Lower leg skin (tissue), 4 donors: Measurements from ENCODE around the gene SLC37A2. TPM values are rescaled to one million over a fixed set of nuclear protein-coding genes. Genes with fewer than 3 reads are reported as not detected.

Experiments used
- DNase-seq, 2 donors: peaks; one replicate each; pipeline ENCODE4 v3.0.0-alpha.2; 2019; ENCODE audit warnings: low spot score in 2 of 2
- H3K4me3 ChIP-seq: fragments of 200-600 bp; sonication (generic); 2 replicates; pipeline ENCODE4 v1.5.1; 2017; ENCODE audit warnings: mild to moderate bottlenecking, low read depth; ENCODE audit not compliant: poor library complexity, severe bottlenecking
- POLR2A ChIP-seq, 2 donors: fragments of 450-650 bp; IDR thresholded peaks; one replicate each; pipeline ENCODE4 v1.6.1; 2016 to 2017; ENCODE audit warnings: antibody characterized with exemption in 2 of 2, mild to moderate bottlenecking in 1 of 2, moderate library complexity in 1 of 2
- WGBS, 2 donors: methylation state at CpG; one replicate each; pipeline ENCODE4 v1.1.5; 2018; 5-methylcytosine and 5-hydroxymethylcytosine counted together
- intact Hi-C: fragments of 100-400 bp; cut with DNase I; formaldehyde crosslinking; loops from one replicate; pipeline ENCODE4 v1.15.0; 2023; ENCODE audit warnings: low total_unique reads
- total RNA-seq, 4 donors: library from RNA; depleted of rRNA; stranded (reverse); fragments of >200 nt; gene quantifications; one replicate each; pipeline ENCODE4 v1.1.0, GENCODE V29; 2016
- TF ChIP-seq, protein P1 (sequence below), 3 donors: fragments of 450-650 bp; IDR thresholded peaks; one replicate each; pipeline ENCODE4 v1.5.1; 2016; ENCODE audit warnings: antibody characterized with exemption in 3 of 3, mild to moderate bottlenecking in 3 of 3, moderate library complexity in 2 of 3

The SLC37A2 gene
- total RNA-seq, 4 donors from 2014 or later = 137 to 334 (median 238) TPM

DNA sequence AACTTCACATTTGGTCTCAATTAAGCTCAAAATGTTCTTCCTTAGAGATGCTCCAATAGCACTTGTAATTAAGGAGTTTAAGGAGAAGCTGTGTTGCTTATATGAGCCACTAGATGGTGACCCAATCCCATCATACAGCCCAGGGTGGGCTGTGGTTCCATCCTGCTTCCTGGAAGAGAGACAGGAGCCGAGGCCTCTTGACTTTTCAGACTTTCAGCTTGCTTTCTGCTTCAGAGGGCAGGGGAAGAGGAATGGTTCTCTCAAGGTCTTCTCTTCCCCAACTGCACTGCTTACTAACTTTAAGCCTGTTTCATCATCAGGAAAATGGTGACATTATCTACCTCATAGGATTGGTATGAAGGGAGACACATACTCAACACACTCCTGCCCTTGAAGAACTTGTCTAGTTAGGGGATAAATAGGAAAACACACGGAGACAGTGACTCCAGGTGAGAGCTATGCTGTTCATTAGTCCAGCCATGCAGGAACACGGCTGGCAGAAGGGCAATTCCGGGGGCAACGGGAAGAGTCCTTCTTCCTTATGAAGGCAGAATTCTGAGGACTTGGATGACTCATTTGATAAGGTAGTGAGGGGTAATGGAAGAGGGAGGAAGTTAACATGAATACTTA lies 28.3 kb downstream of the SLC37A2 start:
- no peak overlapping the region for H3K4me3 ChIP-seq
- DNase-seq = peak in 1 of 2 donors; percentile 50
- intact Hi-C loops = no loop called here
- TF ChIP-seq POLR2A (IDR thresholded peaks at IDR 0.05) = no peak
- TF ChIP-seq, protein P1, sequence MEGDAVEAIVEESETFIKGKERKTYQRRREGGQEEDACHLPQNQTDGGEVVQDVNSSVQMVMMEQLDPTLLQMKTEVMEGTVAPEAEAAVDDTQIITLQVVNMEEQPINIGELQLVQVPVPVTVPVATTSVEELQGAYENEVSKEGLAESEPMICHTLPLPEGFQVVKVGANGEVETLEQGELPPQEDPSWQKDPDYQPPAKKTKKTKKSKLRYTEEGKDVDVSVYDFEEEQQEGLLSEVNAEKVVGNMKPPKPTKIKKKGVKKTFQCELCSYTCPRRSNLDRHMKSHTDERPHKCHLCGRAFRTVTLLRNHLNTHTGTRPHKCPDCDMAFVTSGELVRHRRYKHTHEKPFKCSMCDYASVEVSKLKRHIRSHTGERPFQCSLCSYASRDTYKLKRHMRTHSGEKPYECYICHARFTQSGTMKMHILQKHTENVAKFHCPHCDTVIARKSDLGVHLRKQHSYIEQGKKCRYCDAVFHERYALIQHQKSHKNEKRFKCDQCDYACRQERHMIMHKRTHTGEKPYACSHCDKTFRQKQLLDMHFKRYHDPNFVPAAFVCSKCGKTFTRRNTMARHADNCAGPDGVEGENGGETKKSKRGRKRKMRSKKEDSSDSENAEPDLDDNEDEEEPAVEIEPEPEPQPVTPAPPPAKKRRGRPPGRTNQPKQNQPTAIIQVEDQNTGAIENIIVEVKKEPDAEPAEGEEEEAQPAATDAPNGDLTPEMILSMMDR (IDR thresholded peaks at IDR 0.05) = no peak
- 57 to 61% methylated on average over 5 of the region's 5 CpGs for WGBS, 2 donors

DNA sequence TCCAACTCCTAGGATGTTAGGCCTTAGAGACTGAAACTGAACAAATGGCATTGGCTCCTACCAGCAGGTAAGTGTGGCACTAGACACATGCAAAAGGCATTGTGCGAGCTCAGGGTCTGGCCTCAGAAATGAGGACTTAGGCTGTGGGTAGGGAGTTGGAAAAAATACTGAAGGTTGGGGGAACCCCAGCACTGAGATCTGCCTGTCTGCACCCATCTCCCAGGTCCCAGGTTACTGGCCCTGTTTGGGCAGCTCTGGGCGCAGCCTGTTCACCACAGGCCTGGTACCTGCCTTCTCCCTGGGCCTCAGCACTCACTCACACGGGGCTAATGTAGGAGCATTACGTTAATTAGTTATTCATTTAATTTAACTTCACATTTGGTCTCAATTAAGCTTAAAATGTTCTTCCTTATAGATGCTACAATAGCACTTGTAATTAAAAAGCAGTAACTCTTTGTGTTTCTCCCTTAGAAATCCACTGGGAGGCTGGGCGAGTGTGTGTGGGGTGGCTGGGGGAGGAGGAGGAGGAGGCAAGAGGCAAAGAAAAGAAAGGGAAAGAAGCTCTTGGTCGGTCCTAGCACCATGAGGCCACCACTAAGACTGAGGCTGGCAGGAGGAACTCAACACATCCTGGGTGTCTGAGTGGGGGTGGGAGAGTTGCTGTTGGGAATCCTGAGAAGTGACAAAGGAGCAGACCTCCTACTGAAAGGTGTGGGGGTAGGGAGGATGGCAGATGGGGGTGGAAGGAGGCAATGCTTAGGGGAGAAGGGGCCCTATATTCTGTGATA lies 29.0 kb downstream of the SLC37A2 start:
- intact Hi-C loops = no loop called here
- DNase-seq = peak in 1 of 2 donors; percentile 70
- 83 to 89% methylated on average over 6 of the region's 6 CpGs for WGBS, 2 donors
- no peak overlapping the region for H3K4me3 ChIP-seq
- TF ChIP-seq POLR2A (IDR thresholded peaks at IDR 0.05) = no peak
- TF ChIP-seq, protein P1 (IDR thresholded peaks at IDR 0.05) = no peak

DNA sequence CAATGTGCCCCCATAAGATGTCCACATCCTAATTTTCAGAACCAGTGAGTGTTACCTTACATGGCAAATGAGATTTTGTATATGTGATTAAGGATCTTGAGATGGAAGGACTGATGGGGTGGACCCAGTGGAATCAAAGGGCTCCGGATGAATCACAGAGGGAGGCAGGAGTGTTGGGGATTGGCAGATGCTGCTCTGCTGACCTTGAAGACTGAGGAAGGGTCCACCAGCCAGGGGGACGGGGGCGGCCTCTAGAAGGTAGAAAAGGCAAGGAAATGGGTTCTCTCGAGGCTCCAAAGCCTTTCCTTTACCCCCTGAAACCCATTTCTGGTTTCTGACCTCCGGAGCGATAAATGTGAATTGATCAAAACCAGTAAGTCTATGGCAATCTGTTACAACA lies 29.6 kb downstream of the SLC37A2 start:
- 91 to 94% methylated on average over 6 of the region's 6 CpGs for WGBS, 2 donors
- TF ChIP-seq, protein P1 (IDR thresholded peaks at IDR 0.05) = no peak
- no peak for TF ChIP-seq POLR2A (IDR thresholded peaks at IDR 0.05)
- H3K4me3 ChIP-seq = no peak overlapping the region
- intact Hi-C loops = no loop called here
- no peak for DNase-seq

DNA sequence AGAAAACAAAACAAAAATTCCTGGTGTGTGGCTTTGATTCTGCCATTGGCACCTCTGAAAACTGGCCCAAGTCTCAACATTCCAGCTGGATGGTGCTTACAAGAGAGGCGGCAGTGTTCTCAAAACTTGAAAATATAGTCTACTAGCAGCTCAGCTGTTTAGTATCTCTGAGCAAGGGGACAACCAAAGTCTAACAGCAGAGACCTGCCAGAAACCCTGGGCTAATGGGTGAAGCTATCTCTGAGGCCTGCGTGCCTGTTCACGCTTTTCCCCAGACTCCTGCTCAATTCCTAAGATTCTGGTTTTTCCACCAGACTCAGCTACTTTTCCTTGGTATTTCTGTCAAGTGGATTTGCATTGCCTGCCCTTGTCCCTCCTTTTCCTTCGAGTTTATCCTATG lies 30.4 kb downstream of the SLC37A2 start:
- WGBS, 2 donors = 66 to 70% methylated on average over 4 of the region's 4 CpGs
- no peak for DNase-seq
- H3K4me3 ChIP-seq = no peak overlapping the region
- TF ChIP-seq, protein P1 (IDR thresholded peaks at IDR 0.05) = no peak
- TF ChIP-seq POLR2A (IDR thresholded peaks at IDR 0.05) = no peak
- intact Hi-C loops = no loop called here

DNA sequence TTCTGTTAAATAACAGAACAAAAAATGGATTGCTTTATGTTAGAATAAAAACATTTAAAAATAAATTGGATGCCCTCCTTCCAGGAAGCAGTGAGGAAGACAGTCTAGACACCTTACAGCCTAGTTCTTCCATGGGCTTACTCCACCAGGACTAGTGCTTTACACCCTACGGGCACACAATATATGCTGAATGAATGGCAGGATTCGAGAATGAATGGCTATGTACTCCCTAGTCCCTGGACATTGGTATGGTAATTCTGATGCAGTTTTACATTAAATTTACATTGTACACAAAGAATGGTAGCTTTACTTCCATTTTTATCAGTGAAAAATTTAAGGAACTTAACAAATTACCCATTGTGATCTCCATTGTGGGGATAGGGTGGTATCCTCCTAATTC lies 31.6 kb downstream of the SLC37A2 start:
- no peak for TF ChIP-seq POLR2A (IDR thresholded peaks at IDR 0.05)
- TF ChIP-seq, protein P1 (IDR thresholded peaks at IDR 0.05) = no peak

More for the DNA sequence above, 31.6 kb downstream of the SLC37A2 start:
- intact Hi-C loops = no loop called here
- no peak overlapping the region for H3K4me3 ChIP-seq
- no peak for DNase-seq
- WGBS, 2 donors = 95 to 99% methylated on average over 2 of the region's 2 CpGs
